NOMO-1 treated with DMSO at 0.1 percent for 48 hours (cell line): ENCODE measurements around the gene INO80E.
"Not testable (repeated sequence)": the region's sequence is repeated elsewhere in the genome, so short reads cannot be mapped to it uniquely, and the experiment has no call there.

Experiments used
- DNase-seq: peaks from one replicate; lab custom pipeline; 2025; ENCODE audit not compliant: unreplicated experiment; lab: John Stamatoyannopoulos, UW

INO80E gene

GRCh38 chr16:30030011-30030685, 34.1 kb downstream of the INO80E start:
- no peak for DNase-seq

DNA sequence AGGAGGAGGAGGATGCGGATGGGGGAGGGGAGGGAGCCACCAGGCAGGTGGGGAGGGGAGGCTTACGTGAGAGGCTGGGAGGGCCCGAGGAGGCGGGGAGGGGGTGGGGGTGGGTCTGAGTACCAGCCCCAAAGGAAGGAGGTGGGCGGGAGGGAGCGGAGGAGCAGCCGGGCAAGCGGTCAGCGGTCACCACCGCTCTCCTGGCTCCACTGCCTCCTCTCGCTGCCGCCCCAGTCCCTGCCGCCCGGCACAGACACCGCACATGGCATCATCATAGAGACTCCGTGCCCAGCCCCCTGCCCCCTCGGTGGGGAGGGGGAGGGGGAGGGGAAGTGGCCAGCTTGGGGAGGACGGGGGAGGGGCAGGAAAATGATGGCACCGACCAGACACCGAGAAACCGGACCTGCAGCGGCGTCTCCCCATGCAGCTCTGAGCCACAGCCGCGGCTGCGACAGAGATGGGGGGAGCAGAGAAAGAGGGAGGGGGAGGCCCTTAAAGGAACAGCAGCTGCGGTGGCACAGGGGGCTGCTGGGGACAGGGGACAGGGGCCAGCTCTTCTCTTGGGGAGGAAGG, 34.9 kb downstream of the INO80E start, which contains the start of gene TLCD3B:
TLCD3B (minus strand) TSS at position 431 of the 573 bp plus-strand sequence. CDS start 744 bp downstream, outside the sequence.
- no peak for DNase-seq

DNA sequence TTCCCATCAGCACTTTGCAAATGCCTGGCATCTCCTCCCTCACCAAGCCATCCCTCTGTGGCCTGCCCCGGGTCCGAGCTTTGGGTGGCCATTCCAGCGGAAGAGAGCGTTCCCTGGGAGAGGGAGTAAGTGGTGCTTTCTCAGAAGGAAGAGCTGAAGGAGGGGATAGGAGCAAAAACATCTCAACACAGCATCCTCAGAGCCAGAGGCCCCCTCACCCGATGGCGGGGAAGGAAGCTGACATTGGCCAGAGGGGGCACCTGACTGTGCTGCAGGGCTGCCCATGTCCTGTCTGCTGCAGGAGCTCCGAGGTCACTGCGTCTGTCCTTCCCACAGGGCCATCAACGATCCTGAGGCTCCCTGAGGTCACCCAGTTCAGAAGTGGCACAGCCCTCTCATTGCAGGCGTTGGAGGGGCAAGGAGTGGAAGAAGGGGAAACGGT, 35.5 kb downstream of the INO80E start:
- DNase-seq, result no peak

DNA sequence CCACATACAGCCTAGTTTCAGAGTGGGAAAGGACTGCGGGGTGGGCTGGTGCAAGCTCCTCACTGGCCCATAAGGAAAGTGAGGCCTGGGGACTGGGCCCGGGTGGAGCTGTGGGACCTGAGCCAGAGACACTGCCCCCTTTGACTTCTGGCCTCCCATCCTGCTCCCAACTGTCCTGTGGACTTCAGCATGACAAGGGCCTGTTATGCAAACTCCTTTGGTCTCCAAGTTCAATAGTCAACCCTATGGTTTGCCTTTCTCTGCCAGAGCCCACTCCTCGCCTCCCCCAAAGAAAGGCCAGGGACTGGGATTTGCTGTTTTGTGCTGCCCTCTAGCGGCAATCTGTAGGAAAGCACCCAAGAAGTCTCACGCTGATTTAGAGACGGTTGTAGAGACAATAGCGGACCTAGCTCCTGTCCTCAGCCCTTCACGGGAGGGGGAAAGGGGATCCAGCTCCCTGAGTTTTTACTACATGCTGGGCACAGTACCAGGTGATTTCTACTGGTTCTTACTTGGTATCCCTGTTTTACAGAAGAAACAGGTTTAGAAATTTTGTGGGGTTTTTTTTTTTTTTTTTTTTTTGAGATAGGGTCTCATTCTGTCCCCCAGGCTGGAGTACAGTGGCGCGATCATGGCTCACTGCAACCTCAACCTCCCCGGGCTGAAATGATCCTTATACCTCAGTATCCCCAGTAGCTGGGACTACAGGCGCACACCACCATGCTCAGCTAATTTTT, 36.2 kb downstream of the INO80E start:
- peak; percentile 52 for DNase-seq

- no peak for DNase-seq
Measured at GRCh38 chr16:30033270-30033669, 37.2 kb downstream of the INO80E start.

GRCh38 chr16:30040221-30040620, 44.2 kb downstream of the INO80E start:
- peak; percentile 48 for DNase-seq

GRCh38 chr16:30040690-30041089, 44.6 kb downstream of the INO80E start:
- DNase-seq, result not testable (repeated sequence)

- DNase-seq, result no peak
Measured at GRCh38 chr16:30041841-30042240, 45.8 kb downstream of the INO80E start.

DNA sequence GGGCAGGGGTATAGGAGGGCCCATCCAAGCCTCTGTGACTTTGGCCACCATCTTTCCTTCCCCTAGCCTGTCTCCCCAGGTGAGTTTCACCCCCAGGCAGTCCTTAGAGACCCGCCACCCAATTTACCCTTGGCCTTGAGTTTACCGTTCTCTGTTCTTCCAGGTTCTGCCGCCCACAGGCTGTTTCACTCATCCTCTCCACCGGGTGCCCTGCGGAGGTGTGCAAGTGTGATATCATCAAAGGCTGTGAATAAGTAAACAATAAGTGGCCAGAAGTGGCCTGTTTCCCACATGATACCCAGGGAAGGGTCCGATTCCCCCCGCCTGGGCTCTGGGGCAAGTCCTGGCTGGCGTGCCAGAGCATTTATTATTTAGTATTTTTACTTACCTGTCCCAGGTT, 50.1 kb downstream of the INO80E start:
- no peak for DNase-seq

DNA sequence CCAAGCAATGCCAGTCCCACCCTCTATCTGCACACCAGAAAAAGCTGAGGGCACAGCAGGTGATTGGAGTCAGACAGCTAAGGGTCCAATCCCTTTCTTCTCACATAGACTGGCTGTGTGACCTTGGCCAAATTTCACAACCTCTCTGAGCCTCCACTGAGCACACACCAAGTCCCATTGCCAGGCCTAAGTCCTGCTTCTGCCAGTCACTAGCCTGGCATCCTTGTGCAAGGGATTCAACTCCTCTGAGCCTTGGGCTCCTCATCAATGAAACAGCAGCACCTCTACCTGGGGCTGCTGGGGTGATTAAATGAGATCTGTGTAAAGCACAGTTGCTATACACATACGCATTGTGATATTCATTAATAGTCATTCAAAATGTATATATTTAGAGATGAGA, 50.5 kb downstream of the INO80E start:
- no peak for DNase-seq

- DNase-seq, result no peak
Measured at GRCh38 chr16:30049871-30050270, 53.8 kb downstream of the INO80E start.

DNA sequence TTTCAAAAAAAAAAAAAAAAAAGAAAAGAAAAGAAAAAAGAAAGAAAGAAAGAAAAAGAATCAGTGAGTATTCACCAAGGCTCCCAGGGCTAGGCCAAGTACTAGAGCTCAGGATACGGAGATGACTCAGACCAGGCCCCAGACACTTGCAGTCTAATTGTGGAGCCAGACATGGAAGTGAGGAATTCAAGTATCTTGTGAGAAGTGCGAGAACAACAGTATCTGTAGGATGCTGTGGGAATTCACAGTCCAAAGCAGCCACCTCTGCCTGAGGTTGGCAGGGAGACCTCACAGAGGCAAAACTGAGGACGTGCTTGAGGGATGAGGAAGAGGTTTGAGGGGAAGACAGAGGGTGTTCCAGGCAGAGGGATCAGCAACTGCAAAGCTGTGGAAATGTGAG, 55.5 kb downstream of the INO80E start:
- DNase-seq, result no peak

- DNase-seq, result peak; percentile 88
Measured at GRCh38 chr16:30052671-30053372, 56.8 kb downstream of the INO80E start.

GRCh38 chr16:30053376-30054015, 57.5 kb downstream of the INO80E start:
- no peak for DNase-seq

DNA sequence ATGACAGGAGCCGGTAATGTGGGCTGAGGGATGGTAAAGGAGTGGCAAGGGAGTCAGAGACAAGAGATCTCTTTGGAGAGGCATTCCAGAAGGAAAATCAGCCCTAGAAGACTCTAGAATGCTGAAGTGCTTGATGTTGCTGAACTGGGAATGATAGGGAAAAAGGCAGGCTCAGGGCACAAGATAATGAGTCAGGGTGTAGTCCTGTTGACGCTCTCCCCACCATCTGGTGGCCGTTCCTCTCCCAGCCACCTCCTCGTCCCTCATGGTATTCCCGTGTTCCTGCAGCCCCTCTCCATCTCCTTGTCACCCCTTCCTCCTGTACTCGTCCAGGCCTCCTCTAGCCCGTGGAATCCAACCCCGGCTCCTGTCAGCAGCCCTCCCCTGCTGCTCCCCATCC, 58.4 kb downstream of the INO80E start:
- DNase-seq, result no peak

GRCh38 chr16:30054959-30055553, 59.0 kb downstream of the INO80E start:
- DNase-seq, result no peak
